GM19099 (cell line): ENCODE data around the gene NFKBIL1.

ENCODE experiments used
- POLR2A ChIP-seq: IDR thresholded peaks from 3 replicates; pipeline ENCODE4 v1.6.1; 2011; ENCODE audit warnings: low read depth; ENCODE audit not compliant: insufficient read length; ENCODE audit errors: extremely low read depth

The NFKBIL1 gene

GRCh38 chr6:31581434-31582229, 34.2 kb downstream of the NFKBIL1 start:
- TF ChIP-seq POLR2A: no peak

DNA sequence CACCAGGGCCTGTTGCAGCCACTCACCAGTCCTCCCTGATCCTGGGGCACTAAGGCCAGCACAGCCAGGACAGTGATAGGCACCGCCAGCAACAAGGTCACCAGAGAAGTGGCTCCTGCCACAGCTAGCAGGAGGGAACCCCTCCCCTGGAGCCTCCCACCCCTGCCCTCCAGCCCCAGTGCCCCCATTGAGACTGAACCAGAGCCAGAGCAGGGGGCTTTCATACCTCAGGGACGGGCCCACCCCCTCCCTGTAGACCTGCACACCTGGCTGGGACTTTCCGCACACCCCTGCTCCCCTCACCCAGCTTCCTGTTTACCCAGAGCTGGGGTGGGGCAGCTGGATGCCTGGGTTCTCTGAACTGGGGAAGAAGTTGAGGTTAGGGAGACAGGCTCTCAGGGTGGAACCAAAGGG, 34.8 kb downstream of the NFKBIL1 start, which contains the start of gene LTB:
Gene LTB, minus strand, starts transcription at position 195 of the 414 bp plus-strand sequence. Its CDS starts 7 bp downstream, at position 188.
- TF ChIP-seq POLR2A: no peak

GRCh38 chr6:31585491-31585890, 38.1 kb downstream of the NFKBIL1 start:
- no peak for TF ChIP-seq POLR2A

- TF ChIP-seq POLR2A: no peak
These were observed 38.6 kb downstream of the NFKBIL1 start, which contains the start of gene LST1 for GRCh38 chr6:31586008-31586407. LST1 (plus strand) TSS chr6:31586277; CDS start chr6:31587300, 1,023 bp downstream.

DNA sequence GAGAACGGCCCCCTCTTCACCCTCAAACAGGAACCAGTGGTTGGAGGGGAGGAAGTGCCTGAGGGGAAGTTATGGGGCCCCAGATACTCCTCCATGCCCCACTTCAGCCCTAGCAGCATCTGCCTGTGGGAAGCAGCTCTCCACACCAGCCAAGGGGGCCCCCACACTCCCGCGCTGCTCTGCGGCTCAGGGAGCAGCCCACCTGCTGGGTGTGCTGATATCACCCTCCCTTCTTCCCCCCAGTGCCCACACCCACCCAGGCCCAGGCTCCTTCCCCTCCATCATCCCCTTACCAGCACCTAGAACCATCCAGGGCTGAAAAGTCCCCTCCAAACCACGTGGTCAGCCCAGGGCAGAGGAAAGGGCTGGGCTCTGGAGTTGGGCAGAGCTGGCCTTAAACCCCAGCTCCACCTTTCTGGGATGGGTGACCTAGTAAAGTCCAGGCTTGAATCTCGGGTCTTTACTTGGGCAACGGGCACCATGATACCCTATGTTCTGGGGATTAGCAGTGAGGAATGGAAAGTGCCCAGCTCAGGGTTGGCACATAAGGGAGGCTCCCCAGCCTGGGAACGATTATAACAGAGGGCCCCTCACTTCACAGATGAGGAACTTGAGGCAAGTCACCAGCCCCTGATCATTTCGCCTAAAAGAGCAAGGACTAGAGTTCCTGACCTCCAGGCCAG, 39.3 kb downstream of the NFKBIL1 start:
- peak; percentile 16 for TF ChIP-seq POLR2A

GRCh38 chr6:31587791-31588777, 40.7 kb downstream of the NFKBIL1 start:
- no peak for TF ChIP-seq POLR2A

GRCh38 chr6:31588871-31589650, 41.7 kb downstream of the NFKBIL1 start:
- TF ChIP-seq POLR2A: no peak

- TF ChIP-seq POLR2A: no peak
These were observed 45.0 kb downstream of the NFKBIL1 start for GRCh38 chr6:31592396-31592771.

GRCh38 chr6:31597006-31597405, 49.6 kb downstream of the NFKBIL1 start:
- no peak for TF ChIP-seq POLR2A

- no peak for TF ChIP-seq POLR2A
These were observed 59.9 kb downstream of the NFKBIL1 start for GRCh38 chr6:31607317-31607716.
